Measurements from ENCODE around the gene TRIM62. TPM values are rescaled to one million over a fixed set of nuclear protein-coding genes. Genes with fewer than 3 reads are reported as not detected.

Gene TRIM62
- 5.0 and 6.3 TPM in 2 replicates for total RNA-seq

DNA sequence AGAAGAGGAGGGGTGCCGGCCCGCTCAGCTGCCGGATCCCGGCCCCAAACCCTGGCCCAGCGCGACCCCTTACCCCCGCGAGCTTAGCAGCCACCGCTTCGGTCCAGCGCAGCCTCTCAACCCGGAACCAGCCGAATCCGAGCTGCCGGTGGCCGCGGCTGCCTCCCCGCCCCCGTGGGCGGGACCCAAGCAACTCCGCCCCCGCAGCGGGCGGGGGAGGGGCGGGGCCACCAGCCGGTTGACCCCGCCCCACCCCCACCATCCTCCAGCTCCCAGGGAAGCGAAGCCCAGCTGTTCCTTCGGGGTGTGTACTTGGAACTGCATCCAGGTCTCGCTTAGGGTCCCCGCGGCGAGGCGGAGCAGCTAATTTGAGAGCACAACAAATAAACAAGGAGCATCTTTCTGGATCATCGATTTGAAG, at the start of gene TRIM62:
Gene TRIM62 (minus strand): TSS at position 123 of the 421 bp plus-strand sequence. CDS start 611 bp downstream, outside the sequence.

Other genes with a start within 250 kb of the TRIM62 start
- 24.5 and 35.9 TPM in 2 replicates for gene RNF19B, start 217.2 kb downstream of the TRIM62 start, total RNA-seq
- 143 and 235 TPM in 2 replicates for gene AK2, start 145.2 kb downstream of the TRIM62 start, total RNA-seq
- 6.2 and 13.3 TPM in 2 replicates for gene AZIN2, start 100.9 kb downstream of the TRIM62 start, total RNA-seq
- gene ZNF362, start 74.4 kb upstream of the TRIM62 start, total RNA-seq = 11.6 and 13.5 TPM in 2 replicates
- 0.29 TPM in 1 of 2 replicates, not detected in the other for gene A3GALT2, start 139.1 kb upstream of the TRIM62 start, total RNA-seq
- 119 and 201 TPM in 2 replicates for gene PHC2, start 249.1 kb upstream of the TRIM62 start, total RNA-seq

All from placental pericyte (primary cell).